Osteocyte (in vitro differentiated cells): Measurements from ENCODE around the gene HGFAC. TPM values are rescaled to one million over a fixed set of nuclear protein-coding genes. Genes with fewer than 3 reads are reported as not detected.

Experiments
- DNase-seq: peaks from one replicate; pipeline ENCODE4 v3.0.0; 2021; ENCODE audit warnings: mixed read lengths; ENCODE audit not compliant: unreplicated experiment; ENCODE audit errors: extremely low spot score
- H3K27ac Mint-ChIP-seq: one replicate; pipeline ENCODE4 v1.8.0; 2021; ENCODE audit warnings: mild to moderate bottlenecking, mixed read lengths; ENCODE audit not compliant: unreplicated experiment
- H3K27me3 Mint-ChIP-seq: one replicate; pipeline ENCODE4 v1.8.0; 2021; ENCODE audit warnings: mixed read lengths; ENCODE audit not compliant: unreplicated experiment
- H3K36me3 Mint-ChIP-seq: one replicate; pipeline ENCODE4 v1.8.0; 2021; ENCODE audit warnings: mixed read lengths; ENCODE audit not compliant: unreplicated experiment
- H3K4me1 Mint-ChIP-seq: one replicate; pipeline ENCODE4 v1.8.0; 2021; ENCODE audit warnings: mixed read lengths; ENCODE audit not compliant: unreplicated experiment
- H3K4me3 Mint-ChIP-seq: one replicate; pipeline ENCODE4 v1.8.0; 2021; ENCODE audit warnings: mild to moderate bottlenecking, moderate library complexity, mixed read lengths; ENCODE audit not compliant: unreplicated experiment
- H3K9me3 Mint-ChIP-seq: one replicate; pipeline ENCODE4 v1.8.0; 2021; ENCODE audit warnings: mixed read lengths; ENCODE audit not compliant: unreplicated experiment
- CTCF ChIP-seq: fragments of 200-600 bp; sonication (generic); IDR thresholded peaks from 2 replicates; pipeline ENCODE4 v1.5.0; 2021; ENCODE audit warnings: antibody characterized with exemption, mild to moderate bottlenecking, moderate library complexity
- total RNA-seq: library from RNA; stranded (reverse); gene quantifications from 2 replicates; pipeline ENCODE4 v1.2.1, GENCODE V29; 2021

Gene HGFAC
- total RNA-seq, 1 donor from 2014 or later = 0.54 TPM

GRCh38 chr4:3460926-3461325 lies 19.2 kb downstream of the HGFAC start:
- peaks cover 3% of the 10 kb centered on the region for H3K9me3 Mint-ChIP-seq
- peaks cover 11% of the 10 kb centered on the region for H3K27me3 Mint-ChIP-seq
- no peaks in the 10 kb centered on the region for H3K36me3 Mint-ChIP-seq
- DNase-seq = no peak
- TF ChIP-seq CTCF = no peak
- H3K4me1 Mint-ChIP-seq = no peaks in the 10 kb centered on the region
- H3K4me3 Mint-ChIP-seq = no peak overlapping the region
- H3K27ac Mint-ChIP-seq = no peak overlapping the region

GRCh38 chr4:3461515-3462291 lies 19.9 kb downstream of the HGFAC start:
- Mint-ChIP-seq H3K4me3 (no peak overlapping the region), H3K27ac (no peak overlapping the region), H3K9me3 (peaks cover 3% of the 10 kb centered on the region), H3K4me1 (no peaks in the 10 kb centered on the region), H3K36me3 (no peaks in the 10 kb centered on the region), H3K27me3 (peaks cover 11% of the 10 kb centered on the region)
- no peak for DNase-seq
- TF ChIP-seq CTCF = no peak

- no peak for TF ChIP-seq CTCF
- no peaks in the 10 kb centered on the region for H3K4me1 Mint-ChIP-seq
- H3K27me3 Mint-ChIP-seq = peaks cover 11% of the 10 kb centered on the region
Observed at GRCh38 chr4:3462321-3462789, 20.6 kb downstream of the HGFAC start.

GRCh38 chr4:3462790-3463415 lies 21.1 kb downstream of the HGFAC start, which contains the start of gene DOK7:
TSS of gene DOK7 (plus strand) at chr4:3463306. CDS start at chr4:3463376, 70 bp downstream.
- H3K27ac Mint-ChIP-seq = no peak within 1 kb of the TSS
- H3K4me3 Mint-ChIP-seq = no peak within 1 kb of the TSS

More at GRCh38 chr4:3462321-3462789, 20.6 kb downstream of the HGFAC start:
- Mint-ChIP-seq H3K4me3 (no peak overlapping the region), H3K27ac (no peak overlapping the region), H3K36me3 (no peaks in the 10 kb centered on the region), H3K9me3 (peaks cover 3% of the 10 kb centered on the region)
- no peak for DNase-seq

More at GRCh38 chr4:3462790-3463415, 21.1 kb downstream of the HGFAC start, which contains the start of gene DOK7:
- H3K4me1 Mint-ChIP-seq = no peaks in the 10 kb centered on the region
- no peak for TF ChIP-seq CTCF
- H3K27me3 Mint-ChIP-seq = peaks cover 11% of the 10 kb centered on the region
- no peak for DNase-seq
- no peaks in the 10 kb centered on the region for H3K36me3 Mint-ChIP-seq
- peaks cover 3% of the 10 kb centered on the region for H3K9me3 Mint-ChIP-seq
